Stimulated activated CD4-positive, alpha-beta T cell treated with anti-CD3 and anti-CD28 coated beads, Interleukin-4, amount 100 ng/mL, for 4 hours (primary cell): ENCODE data around the gene CXorf38.

Source experiments
- DNase-seq, 2 experiments: peaks; one replicate each; pipeline ENCODE4 v3.0.0-alpha.2; 2020

Gene CXorf38, protein sequence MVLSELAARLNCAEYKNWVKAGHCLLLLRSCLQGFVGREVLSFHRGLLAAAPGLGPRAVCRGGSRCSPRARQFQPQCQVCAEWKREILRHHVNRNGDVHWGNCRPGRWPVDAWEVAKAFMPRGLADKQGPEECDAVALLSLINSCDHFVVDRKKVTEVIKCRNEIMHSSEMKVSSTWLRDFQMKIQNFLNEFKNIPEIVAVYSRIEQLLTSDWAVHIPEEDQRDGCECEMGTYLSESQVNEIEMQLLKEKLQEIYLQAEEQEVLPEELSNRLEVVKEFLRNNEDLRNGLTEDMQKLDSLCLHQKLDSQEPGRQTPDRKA

DNA sequence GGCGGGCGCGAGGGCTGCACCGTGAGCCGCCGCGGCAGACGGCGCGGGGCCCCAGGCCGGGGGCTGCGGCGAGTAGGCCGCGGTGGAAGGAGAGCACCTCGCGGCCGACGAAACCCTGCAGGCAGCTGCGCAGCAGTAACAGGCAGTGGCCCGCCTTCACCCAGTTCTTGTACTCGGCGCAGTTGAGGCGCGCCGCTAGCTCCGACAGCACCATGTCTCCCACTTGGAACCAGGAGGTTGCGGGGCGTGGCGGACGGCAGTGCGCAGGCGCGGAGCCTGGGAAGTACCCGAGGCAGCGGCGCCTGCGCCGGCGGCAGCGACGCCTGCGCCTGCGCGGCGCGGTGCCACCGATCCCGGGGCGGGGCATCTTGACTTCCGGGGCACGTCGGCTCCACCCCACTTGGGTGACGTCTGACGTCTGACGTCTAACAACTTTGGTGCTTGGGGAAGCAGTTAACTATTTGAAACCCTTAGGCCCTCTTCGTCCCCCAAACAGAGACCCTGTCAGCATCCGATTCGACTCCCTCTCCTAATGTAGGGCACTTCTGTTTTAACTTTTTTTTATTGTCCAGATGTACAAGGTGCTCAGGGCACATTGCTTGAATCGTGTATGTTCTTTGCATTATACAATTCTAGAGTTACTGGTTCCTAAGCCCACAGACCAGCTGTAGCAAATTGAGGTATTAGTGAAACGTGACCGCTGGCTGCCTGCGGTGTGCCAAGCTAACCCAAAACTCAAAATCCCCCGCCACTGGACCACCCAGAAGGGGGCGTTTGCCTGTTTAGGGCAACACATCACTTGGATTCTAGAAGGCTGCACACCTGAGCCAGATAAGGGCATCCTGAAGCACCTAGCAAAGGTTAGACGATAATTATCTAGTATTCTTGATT lies at the start of gene CXorf38:
Gene CXorf38 (minus strand): TSS at position 255 of the 891 bp plus-strand sequence. CDS start 41 bp downstream, at position 214.
- peak; percentile 88 to 89 for DNase-seq

DNA sequence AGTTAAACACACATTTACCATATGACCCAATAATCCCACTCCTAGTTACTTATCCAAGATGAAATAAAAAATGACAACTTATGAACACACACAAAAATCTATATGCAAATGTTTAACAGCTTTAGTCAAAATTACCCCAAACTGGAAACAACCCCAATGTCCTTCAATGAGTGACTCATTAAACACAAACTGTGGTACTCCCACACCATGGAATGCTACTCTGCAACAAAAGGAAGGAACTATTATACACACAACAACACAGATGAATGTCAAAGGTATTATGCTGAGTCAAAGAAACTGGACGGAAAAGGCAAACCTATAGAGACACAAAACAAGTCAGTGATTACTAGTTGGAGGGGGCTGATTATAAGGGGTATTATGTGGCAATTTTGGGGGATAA lies 47.4 kb upstream of the CXorf38 start:
- DNase-seq: no peak

DNA sequence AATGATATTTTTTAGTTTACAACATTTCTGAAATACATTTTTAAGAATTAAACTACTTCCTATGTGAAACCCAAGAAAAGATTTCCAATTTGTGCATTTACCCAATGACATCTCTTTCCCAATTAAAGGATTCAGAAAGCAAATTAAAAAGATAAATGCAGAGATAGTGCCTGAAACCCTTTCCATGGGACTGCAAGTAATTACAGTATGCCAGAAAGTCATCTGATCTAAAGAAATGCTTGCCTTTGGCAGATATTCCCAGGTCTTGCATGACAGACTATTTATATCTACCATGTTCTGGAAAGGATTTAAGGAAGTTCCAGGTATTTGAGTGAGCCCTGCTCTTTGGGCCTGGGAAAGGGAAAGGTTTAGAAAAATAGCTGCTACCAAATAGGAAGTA lies 41.6 kb upstream of the CXorf38 start:
- DNase-seq: no peak

DNA sequence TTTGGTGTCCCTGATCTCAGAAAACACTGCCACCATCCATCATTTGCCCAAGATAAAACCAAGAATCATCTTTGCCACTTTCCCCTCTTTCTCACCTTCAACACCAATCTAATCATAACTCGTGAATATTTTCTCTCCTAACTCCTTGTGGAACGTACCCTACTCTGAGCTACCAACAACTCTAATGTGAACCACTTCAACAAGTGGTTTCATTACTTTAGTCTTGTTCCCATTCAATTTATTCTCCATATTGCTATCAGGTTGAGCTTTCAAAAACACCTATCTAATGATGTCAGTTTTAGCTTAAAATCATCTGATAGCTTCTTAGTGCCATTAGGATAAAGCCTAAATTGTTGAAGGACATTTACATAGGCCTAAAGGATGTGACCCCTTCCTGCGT lies 39.8 kb upstream of the CXorf38 start:
- DNase-seq: no peak

DNA sequence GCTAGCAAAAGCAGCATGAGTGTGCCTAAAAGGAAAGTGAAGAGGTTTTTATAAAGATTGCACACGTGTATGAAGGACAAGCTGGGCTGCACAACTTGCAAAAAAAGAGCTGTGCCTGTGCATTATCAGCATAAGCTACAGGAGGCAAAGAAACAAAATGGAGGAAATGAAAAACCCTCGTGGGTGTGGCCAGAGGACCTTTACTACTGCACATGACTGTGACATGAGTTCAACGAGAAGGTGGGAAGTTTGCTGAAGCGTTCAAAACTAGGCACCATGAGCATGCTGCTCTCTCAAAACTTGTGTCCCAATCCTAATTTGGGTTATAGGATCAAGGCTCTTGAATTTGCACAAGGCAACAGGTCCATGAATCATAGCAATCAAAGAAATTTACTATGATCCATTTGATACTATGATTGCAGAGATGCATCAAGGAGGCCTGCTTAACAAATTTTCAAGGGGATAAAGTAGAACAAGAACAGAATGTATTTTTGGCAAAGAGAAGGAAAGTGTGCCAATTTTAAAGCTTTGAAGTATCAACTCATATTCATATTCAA lies 38.1 kb upstream of the CXorf38 start:
- no peak for DNase-seq

DNA sequence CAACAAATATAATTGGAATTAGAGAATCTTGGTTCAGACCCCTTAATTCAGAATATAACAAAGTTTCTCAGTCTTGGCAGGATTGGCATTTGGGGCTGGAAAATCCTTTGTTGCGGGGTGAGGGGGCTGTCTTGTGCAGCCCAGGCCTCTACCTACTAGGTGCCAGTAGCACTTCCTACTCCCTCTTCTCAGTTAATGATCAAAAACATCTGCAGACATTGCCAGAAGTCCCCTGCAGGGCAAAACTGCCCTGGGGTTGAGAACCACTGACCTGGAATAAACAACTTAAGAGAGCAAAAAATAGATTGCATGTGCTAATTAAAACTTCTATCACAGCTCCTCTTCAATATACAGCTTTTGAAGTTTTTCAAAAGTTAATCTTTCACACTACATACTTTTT lies 36.7 kb upstream of the CXorf38 start:
- DNase-seq: no peak

DNA sequence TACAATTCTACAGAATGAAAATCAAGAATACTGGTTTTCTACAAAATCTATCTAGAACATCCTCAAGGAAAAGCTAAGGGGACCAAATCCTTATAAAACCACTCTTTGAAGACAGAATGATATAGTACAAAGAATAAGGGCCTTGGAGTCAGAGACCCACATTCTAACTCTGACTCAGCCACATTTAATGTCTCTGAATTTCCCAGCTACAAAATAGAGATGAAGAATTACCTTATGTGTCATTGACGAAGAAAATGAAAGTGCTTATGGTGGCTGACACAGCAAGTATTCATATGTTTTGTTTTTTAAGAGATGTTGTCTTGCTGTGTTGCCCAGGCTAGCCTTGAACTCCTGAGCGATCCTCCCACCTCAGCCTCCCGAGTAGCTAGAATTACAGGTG lies 35.9 kb upstream of the CXorf38 start:
- no peak for DNase-seq

DNA sequence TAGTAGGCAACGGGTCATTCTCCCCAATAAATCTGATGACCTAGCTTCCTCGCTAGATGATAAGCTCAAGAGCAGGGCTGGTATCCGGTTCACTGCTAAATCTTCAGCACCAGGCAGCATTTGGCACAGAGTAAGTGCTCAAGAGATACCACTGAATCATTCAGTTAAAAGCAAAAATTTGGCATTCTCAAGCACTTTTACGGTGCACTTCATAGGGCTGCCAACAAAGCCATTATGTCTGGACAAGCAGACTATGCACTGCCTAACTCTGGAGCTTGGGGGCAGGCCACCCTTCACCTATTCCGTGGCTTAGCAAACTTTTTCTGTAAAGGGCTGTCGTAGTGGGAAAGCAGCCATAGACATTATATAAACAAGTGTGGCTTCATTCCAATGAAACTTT lies 23.8 kb upstream of the CXorf38 start:
- no peak for DNase-seq

DNA sequence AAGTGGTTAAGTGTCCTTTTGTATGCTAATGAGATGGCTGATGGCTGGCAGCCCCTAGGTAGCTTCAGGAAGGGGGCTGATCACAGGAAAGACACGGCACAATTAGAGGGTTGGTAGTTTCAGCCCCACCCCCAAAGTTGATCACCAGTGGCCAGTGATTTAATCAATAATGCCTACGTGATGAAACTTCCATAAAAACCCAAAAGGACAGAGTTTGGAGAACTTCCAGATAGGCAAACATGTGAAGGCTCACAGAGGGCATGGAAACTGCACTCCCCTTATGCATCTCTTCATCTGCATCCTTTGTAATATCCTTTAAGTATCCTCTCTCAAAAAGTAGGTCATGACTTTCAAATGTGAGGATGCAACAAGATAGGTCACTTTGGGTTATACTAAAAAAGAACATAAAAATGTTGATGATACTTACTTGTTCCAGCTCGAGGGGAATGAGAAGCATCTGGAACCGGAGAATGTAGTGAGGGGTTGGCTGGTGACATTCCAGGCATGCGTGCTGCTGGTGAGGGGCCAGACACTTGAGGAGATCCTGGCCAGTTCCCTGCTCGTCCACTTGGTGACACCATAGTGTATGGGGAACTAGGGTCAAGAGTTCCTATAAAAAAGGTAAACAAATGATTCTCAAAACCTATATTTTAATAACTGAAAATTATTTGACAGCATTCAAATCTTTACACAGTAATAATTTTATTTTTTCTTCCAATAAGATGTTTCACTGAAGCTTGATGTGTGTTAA lies 16.7 kb upstream of the CXorf38 start:
- no peak for DNase-seq

DNA sequence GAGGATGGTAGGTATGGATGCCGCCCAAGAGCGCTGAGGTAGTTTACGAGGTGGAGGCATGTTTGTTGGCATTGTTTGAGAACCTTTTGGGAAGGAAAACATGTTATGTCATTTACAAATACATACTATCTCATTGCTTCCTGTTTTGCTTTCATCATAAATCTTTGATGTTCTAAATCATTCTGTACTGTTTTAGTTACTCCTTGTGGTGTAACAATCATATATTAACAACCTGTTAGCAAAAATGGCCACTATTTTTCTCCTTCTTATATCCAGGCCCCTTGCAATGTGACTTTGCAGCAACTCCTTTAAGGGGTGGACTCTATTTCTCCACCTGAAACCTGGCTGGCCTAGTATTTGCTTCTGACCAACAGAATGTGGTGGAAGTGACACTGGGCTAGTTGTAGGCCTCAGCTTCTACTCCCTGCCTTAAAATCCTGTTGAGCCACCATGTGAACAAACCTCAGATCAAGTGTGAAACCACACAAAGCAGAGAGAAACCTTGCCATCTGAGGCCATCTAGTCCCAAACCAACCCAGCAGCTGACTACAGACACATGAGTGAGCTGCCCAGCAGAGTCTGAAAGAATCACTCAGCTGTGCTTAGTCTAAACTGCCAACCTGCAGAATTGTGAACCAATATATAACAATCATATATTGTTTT lies 15.8 kb upstream of the CXorf38 start:
- no peak for DNase-seq

DNA sequence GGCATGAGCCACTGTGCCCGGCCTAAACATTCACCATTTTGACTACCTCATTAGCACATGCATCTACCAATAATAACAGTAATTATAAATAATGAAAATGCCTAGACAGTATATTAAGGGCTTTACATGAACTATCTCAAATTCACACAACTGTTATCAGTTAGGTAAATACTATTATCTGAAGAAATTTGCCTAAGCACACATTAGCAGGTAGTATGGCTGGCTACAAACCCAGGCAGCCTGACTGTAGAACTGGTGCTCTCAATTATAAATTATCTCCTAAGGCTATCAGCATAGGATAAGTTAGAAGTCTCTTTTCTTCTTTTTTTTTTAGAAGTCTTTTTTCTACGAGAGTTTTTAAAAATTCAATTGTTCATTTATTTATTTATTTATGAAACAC lies 14.1 kb upstream of the CXorf38 start:
- no peak for DNase-seq

DNA sequence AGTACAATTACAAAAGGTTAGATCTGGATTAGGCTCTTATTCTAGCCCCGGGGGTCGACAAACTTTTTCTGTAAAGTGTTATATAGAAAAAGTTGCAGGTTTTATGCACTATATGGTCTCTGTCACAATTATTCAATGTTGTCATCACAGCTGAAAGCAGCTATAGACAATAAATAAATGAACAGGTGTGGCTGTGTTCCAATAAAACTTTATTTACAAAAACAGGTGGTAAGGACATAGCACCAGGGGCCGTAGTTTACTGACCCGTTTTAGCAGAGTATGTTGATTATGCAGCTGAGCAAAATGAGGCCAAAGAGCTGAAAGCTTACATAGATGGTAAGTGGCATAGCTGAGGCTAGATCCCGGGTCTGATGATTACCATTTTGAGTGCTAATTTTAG lies 13.0 kb upstream of the CXorf38 start:
- no peak for DNase-seq

DNA sequence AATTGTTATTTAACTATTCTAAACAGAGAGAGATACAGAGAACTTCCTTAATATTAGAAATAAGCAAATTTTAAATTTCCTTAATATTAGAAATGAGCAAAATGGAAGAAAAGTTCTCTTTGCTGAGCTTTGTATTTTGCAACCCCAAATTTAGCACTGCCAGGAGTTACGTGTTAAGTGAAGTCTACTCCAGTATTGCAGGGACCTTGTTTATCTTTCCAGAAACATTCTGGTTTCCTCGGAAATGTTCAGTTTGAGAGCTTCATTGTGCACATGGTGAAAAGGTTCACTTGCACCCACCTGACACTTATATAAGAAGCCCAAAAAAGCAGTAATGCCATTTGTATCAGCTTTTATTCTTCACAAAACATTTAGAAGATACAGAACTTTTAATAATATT lies 6.2 kb upstream of the CXorf38 start:
- DNase-seq: no peak

DNA sequence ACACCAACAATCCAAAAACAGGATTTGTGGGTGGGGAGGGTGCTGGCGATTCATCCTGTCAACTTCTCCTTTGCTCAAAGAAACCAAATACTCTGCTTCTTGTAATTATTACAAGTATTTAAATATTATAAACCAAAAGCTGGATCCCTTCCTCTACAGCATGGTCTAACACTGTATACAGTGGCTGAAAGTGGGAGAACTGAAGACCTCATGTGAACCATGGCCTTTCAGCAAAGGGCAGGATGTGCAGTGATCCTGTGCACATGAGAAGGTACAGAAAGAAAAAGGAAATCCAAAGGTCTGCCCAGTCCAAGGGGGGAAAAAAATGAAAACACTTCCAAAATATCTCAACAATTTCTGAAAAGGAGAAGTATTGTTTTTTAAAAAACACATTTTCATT lies 5.3 kb upstream of the CXorf38 start:
- no peak for DNase-seq

DNA sequence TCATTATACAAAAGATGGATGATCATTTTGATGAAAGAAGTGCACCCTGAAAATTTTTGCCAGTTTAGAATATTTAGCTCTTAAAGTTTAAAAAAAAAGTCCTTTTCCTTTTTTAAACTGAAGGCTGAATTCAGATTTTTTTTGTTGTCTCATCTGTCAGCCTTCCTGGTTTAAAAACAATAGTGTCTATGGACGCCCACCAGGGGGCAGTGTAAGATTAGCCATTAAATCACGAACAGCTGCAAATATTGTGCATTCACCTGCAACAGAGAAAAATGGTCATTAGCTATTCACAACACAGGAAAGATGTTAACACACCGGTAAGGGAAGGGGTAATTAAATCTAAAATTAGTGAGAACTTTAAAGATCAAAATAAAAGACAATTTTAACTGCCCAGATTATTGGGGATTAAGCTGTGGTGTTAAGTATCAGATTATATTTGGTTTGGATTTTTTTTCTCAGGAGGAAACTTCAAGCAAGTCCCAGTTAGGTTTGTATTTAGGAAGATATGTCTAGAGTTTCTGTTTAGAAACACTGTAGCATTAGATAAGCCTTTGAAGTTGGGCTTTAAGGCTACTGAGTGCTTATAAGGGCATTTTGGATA lies 4.4 kb upstream of the CXorf38 start:
- peak; percentile 53 to 54 for DNase-seq

DNA sequence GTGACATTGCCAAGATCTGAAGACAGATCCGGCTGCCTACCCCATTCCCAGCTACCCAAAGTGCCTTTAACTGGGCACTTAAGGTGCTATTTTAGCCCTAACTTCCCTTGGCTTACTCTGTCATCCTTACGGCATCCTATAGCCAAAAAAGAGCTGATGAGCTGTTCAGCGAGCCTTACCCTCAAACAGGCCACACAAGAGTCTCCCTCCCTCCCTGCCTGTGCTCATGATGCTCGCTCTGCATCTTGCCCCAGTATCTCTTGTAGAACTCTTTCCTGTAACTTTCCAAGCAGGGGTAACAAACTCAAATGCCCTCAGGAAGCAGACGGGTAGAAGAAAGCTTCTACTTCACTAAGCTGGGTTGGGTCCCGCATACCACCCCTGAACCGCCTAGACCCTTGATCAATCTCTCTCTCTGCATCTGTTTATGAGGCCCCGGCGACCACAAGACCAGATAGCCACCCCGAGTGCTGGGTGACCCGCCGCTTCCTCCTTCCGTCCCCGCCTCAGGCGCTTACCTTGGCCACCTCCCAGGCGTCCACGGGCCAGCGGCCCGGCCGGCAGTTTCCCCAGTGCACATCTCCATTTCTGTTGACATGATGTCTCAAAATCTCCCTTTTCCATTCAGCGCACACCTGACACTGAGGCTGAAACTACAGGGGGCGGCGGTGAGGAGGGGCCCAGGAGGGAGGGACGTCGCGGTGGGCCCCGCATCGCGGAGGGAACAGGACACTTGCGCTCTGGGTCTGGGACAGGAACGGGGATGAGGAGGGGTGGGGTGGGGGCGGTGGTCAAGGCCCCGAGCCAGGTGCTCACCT lies 663 bp downstream of the CXorf38 start:
- peak; percentile 8 to 29 for DNase-seq

DNA sequence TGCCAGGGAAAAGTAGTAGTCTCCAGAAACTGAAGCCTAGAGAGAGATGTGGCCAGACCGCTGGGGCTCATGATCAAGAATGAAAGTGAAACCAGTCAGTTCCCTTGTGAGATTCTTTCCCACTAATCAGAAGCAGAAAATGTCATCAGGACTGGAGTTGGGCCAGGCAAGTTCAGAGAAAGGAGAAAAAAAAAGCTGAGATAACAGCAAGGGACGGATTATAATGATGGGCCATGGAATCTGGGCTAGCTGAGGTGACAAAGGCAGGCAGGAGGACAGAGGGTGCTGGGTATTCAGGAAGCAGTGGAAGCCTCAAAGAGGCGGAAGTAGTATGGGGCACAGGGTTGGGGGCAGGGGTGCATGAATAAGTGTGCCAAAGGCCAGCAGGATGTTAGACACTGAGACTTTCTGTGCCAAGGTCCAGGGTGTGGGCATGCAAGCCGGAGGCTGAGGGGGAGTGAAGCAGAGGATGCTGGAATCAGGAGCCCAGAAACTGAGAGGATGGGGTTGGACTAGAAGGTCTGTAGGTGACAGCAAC lies 2.5 kb downstream of the CXorf38 start:
- DNase-seq: peak in 1 of 2 experiments; percentile 27

DNA sequence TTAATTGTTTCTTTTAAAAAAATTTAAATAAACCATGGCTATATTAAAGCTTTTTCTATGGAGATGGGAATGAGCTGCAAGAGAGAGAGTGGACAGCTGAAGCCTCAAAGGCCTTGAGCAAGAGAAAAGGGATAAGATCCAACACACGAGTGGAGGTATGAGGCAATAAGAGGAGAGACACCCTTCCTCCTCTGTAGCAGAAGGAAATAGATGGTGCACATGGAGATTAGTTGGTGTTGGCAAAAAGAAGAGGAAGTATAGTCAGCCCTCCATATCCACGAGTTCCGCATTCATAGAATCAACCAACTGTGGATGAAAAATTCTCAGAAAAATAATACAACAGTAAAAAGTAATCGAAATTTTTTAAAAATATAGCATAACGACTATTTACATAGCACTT lies 3.2 kb downstream of the CXorf38 start:
- no peak for DNase-seq

DNA sequence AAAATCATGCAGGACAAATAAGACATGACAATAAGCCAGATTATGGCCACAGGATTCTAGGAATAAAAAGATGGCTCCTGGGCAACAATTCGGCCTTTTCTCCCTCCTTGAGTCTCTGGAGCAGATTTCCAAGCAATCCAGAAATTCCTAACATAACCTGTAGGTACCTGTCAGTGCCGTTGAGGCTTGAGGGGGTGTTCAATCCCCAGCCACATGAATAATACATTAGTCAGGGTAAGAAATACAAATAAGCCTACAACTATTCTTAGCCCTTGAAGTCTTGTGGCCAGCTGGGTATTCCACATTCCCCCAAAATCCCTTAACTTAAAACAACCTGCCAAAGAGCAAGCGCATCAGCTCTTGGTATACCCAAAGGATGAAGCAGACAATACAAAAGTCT lies 9.7 kb downstream of the CXorf38 start:
- no peak for DNase-seq

DNA sequence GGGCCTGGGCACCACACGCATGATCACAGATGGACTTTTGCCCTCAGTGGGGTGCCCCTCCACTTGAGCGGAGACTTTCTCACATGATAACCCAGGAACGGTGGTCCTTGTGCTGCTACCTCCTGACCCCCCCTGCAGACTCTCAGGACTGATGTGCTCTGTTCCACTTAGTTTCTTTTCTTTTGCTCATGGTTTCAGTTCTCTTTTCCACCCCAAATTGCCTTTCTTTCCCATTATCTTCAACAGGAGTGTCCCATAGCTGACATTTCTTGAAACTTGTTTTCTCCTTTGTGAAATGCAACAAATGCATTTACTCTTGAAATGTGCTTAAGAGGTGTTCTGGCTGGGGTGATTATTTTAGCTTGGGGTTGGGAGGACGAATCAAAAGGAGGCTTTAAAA lies 15.2 kb downstream of the CXorf38 start:
- DNase-seq: no peak

DNA sequence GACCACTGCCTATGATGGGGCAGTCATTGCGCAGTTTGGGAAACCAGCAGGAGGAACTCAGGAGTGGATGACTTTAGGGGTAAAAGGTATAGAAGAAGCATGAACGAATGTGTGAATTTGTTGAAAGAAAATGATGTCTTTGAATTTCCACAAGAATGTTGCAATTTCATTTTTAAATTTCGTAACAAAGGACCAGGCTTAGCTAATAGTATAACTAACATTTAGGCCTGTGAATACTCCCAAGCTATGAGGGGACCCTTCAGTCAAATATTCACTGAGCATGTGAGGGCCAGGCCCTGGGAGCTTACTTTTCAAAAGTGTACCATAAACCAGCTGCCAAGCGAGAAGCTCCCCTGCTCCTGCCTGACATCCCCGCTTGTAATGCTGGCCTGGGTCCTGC lies 18.9 kb downstream of the CXorf38 start:
- no peak for DNase-seq
